CD4-positive, alpha-beta T cell treated with Interleukin-6 for 4 hours (primary cell): ENCODE results near the gene ANKRD11.

ENCODE experiments used
- DNase-seq: peaks from one replicate; pipeline ENCODE4 v3.0.0-alpha.2; 2020; ENCODE audit warnings: mixed read lengths

Gene ANKRD11

DNA sequence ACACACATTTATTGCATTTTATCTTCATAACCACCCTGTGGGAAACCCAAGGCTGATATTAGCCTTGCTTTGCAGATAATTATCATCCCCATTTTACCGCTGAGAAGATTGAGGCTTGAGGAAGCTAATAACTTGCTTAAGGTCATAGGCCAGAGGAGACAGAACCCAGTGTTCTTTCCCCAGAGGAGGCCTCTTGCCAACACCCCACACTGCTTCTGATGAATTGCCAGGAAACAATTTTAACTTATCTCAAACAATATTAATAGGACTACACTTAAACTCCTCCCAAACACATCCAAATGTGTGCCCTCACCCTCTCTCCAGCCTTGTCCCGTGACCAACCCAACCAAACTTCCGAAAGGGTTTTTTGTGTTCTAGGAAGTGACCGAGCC lies 15.7 kb upstream of the ANKRD11 start:
- no peak for DNase-seq

DNA sequence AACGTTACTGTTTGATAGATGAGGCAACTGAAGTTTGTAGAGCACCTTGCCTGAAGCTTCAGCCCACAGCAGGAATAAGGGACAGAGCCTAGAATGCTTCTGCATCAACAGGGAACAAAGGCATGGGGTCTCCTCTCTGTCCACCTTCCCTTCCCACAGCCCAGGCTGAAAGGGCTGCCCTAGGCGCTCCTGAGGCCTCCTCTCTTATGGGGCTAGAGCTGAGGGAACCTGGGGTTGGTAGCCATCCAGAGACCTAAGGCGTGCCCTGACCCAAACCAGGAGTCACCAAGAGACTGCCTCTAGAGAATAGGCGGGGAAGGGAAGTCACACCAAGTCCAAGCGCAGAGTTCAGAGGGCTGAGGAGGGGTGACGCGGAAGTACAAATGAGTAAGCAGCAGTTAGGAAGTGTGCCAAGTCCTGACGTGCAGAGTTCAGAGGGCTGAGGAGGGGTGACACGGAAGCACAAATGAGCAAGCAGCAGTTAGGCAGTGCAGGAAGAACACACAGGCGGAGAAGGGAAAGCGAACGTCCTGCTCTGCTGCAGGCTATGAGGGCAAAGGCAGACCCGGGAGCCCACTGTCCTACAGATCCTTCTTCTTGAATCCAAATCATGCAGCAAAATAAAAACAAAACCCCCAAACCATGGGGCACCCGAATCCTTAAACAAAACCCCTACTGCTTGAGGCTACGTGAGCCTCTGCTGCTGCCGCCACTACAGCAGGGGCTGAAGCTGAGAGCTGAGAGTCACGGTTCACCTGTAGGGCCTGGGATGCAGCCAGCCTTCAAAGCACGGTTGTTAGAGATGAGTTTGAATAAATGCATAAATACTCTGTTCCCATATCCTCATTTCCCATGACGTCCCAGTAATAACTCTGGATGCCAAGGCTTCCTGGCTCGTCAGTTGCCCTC lies 15.1 kb upstream of the ANKRD11 start:
- peak; percentile 94 for DNase-seq

DNA sequence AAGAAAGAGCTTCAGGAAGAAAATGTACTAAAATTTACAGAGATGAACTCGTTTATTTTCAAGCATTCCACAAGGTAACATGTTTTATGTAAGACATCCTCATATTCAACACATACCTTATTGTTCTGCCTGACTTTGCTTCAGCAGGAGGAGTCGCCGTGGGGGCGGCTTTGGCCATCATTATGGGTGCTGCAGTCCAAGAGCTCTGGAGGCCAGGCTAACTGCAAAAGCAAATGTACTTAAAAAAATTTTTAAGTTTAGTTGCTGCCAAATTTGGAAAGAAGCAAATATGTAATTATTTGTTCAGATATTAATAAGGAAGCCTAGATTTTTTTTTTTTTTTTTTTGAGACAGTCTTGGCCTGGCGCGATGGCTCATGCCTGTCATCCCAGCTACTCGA lies 13.7 kb upstream of the ANKRD11 start:
- DNase-seq: no peak

DNA sequence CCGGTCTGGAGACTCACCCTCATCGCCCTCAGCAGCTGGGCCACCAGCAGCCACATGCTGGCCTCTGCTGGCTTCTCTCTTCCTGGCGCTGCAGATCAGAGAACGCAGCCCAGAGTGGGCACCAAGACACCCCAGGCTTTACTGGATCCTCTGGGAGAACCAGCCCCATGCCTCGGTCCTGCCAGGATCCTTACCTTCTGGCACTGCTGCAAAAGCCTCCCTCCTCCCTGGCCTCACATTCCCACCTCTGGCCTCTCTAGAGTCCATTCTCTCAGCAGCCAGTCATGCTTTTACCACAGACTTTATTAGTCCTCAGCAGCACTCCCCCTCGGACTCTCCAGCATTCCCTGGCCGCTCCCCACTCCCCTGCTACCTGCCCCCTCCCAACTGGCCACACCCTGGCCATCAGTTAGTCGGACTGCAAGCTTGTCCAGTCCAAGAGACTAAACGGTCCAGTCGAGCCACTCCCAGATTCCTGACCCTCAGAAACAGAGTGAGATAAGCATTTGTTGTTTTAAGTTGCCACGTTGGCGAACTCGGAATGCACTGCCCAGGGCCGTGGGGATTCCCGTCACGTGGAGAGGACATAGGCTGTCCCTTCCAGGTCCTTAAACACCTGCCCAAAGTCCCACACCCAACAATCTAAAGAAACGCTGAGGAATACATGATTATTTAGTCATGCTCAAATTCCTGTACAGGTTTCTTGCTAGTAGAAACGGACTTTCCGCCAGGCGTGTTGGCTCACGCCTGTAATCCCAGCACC lies 11.9 kb upstream of the ANKRD11 start:
- DNase-seq: no peak

DNA sequence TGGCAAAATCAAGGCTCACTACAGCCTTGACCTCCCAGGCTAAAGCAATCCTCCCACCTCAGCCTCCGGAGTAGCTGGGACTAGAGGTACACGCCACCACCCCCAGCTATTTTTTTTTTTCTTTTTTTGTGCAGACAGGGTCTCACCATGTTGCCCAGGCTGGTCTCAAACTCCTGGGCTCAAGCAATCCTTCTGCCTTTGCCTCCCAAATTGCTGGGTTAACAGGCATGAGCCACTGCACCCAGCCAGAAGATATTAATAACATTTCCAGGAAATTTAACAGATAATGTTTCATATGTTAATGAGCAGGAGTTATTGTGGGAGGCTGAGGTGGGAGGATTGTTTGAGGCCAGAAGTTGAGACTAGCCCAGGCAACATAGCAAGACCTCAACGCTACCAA lies 9.4 kb upstream of the ANKRD11 start:
- no peak for DNase-seq

DNA sequence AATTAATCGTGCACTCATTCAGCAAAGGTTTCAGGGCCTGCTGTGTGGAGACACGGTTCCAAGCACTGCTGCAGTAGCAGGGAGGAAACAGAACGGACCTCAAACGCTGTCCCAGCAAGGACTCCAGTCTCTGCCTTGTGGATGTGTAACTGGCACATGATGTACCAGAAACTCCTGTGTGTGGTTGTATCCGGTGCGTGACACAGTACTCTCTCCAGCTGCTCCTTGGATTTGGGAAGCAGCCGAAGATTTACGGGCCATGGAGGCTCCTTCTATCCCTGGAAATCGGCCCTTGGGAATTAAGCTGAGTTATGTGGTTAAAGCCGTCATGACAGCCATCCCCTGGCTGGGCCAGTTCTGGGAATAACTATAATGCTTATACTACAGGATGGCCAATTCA lies 8.5 kb upstream of the ANKRD11 start:
- DNase-seq: no peak

DNA sequence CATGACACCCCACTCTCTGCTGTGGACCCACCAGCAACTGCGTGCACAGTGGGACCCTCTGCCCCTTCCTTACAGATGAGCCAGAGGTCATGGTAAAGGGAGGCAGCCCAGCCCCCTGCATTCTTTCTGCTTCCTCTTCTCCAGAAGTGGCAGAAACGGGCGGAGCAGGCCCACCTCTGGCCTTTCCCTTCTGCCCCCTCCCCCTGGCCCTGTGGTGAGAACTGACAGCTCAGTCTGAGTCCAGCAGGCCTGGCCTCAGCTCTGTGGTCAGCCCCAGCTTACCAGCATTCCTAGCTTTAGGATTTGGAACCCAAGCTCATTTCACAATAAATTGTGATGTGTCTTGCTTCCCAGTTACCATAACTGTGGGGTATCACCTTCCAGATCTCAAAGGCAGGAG lies 4.8 kb upstream of the ANKRD11 start:
- DNase-seq: no peak

DNA sequence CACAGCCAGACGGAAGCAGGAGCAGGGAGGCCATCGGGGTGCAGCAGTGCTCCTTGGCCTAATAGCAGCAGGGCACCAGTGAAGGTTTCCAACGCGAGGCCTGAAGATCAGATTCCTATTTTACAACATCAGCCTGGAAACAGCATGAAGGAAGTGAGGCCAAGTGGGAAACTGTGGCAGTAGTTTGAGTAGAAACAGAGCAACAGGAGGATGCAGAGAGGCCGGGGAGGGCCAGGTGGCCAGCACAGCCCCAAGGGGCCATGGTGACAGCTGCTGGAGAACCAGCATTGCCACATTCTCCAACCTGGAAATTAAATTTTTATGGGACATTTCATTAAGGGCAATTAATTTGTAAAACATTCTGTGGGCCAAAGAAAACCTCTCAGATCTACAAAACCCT lies 3.4 kb upstream of the ANKRD11 start:
- no peak for DNase-seq

DNA sequence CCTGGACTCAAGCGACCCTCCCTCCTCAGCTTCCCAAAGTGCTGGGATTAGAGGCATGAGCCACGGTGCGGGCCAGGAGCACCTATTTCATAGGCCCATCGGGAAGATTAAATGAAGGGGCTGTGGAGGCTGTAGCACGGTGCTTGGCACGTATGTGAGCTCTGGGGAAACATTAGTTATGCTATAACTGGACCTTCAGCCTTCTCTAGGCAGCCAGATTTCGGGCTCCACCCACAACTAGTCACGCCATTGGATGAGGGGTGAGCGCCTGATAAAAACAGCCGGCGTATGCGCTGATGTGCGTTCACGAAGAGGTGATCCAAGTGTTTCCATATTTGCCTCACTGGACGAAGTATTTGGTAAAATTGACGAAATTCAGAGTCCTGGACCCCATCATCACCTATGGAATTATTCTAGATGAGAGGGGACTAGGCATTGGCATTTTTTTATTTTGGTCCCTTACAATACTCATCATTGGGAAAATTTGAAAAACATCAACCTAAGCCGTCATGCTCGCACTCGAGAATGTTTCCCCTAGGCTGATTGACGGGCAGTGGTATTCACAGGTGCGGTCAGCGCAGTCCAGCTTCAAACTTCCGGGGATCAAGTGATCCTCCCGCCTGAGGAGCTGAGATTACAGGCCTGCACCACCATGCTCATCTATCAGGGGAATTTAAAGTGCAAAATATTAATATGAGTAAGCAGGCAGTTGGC lies 1.8 kb upstream of the ANKRD11 start:
- DNase-seq: no peak

DNA sequence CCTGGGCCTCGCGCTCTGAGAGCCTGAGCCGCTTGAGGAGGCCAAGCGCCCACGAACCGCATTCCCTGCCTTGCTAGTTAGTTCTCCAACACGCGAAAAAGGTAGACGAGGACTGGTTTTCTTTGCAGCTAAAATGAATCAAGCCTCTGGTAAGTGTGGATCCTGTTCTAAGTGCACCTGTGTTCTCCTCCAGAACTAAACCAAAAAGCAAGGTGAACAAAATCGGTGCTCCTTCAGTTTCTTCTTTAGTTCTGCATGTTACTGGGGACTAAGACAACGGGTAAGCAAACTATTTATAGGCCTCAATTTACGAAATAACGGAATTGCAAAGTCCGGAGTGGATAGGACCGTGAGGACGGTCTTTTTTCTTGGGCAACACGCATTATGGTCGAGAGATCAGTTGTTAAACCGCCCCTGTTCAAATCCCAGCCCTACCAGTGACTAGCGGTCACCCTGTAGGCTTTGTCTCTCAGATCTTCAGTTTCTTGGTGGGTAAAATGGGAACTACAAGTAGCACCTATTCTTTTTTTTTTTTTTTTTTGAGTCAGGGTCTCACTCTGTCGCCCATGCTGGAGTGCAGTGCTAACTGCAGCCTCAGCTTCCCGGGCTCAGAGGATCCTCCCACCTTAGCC lies 993 bp upstream of the ANKRD11 start:
- DNase-seq: no peak

DNA sequence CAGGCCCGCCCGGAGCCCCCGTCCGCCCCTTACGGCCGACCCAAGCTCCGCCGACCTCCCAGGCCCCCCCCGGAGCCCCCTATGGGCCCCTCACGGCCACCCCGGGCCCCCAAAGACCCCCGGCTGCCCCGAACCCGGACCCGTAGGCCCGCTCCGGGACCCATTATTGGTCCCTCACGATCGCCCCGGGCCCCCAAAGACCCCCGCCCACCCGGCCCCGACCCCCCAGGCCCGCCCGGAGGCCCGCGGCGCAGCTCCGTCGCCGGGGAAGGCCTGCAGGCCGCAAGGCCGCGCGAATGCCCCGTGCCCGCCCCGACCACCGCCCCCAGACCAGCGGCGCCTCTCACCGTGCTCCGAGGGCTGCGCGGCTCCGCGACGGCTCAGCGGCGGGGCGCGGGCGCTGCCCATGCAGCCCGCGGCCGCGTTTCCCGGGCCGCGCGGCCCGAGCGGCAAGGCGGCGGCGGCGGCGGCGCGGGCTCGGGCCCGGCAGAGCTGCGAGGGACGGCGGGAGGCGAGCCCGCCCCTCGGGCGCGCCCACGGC lies 393 bp downstream of the ANKRD11 start:
- DNase-seq: no peak

DNA sequence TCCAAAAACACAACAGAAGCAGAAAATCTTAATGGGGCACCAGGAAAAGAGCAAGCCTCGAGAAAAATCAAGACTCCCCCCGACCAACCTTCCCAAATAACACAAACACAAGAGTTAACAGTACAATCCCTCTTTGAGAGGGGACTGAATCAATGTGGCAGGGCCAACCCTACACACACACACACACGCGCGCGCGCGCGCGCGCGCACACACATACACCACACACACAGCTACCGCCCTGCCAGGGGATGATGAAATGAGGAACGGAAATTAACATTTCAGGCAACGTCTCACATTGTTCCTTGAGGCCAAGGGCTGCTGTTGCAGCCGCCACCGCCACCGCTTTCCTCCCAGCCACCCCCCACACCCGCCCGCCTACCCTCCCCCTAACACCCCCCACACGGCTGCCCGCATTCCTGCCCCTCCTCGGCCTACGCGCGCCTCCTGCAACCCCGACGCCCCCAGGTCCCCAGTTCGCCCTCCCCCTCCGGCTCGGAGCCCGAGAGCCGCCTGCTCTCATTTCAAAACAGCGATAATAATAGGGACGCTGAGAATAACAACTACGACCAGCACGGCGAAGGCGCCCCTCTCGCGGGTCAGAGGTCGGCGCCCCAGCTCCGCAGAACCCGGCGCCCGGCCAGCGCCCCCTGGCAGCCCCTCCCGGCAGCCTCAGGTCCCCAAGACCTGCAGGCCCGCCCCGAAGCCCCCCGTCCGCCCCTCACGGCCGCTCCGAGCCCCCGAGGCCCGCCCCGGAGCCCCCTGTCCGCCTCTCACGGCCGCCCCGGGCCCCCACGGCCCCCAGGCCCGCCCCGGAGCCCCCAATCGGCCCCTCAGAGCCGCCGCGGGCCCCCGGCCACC lies 1.1 kb downstream of the ANKRD11 start:
- DNase-seq: peak; percentile 92

DNA sequence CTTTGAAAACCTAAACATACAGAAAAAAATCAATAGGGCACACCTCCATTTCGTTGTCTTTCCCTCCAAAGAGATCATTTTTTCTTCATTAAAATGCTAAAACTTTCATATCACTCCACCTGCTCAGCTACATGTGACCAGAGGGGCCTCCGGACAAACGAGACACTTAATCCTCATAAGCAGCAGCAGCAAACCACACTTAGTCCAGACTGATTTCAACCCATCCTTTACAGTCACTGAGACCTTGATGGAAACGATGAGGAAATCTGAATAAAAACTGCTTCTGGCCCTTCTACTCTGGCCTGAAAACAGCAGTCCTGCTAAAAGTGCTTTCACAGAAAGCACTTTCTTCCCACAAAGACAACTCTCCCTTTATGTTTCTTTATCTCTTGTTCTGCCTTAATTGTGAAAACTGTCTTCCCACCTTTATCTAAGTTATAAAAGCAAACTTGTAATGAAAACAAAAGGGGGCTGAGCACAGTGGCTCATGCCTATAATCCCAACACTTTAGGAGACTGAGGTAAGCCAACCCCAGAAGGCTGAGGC lies 4.6 kb downstream of the ANKRD11 start:
- DNase-seq: no peak

DNA sequence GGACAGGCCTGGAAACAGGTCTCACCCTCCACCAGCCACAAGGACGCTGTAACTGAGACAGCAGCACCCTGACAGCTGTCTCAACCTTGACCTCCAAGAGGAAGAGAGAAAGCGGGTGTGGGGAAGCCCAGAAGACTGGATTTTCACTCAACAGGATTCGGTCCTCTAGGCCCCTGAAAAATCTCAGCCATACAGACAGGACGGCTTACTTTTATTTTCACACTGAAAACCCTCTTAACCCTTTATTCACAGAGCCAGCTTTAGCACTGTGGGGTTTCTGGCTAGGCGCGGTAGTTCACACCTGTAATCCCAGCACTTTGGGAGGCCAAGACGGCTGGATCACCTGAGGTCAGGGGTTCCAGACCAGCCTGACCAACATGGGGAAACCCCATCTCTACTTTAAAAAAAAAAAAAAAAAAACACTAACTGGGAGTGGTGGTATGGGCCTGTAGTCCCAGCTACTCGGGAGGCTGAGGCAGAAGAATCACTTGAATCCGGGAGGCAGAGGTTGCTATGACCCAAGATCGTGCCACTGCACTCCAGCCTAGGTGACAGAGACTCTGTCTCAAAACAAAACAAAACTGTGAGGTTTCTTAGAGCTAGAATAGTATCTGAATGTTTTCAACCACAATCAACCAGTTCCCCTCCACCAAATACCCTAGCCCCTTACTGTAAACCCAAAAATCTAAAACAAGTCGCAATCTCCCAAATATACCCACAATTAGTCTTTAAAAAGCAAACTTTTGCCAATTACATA lies 5.3 kb downstream of the ANKRD11 start:
- peak; percentile 38 for DNase-seq

DNA sequence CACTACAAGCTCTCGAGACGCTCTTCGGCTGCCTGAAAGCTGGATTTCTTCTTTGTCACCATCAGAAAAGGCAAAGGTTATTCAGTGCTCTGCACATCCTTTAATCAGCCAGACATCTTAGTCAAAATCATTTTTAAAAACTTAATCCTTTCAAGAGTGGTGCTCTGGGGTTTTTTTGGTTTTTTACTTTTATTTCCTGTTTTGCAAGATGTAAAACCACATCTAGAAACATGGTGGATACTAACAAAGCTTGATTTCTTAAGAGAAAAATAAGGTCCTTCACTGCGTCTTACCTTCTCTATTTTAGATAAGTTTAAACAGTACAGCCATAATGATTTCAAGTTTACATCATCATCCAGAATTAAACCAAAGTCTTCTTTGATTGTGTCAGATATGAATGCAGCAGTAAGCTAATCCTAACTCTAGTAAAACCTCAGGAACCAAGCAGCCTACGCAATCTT lies 6.3 kb downstream of the ANKRD11 start:
- DNase-seq: peak; percentile 44

DNA sequence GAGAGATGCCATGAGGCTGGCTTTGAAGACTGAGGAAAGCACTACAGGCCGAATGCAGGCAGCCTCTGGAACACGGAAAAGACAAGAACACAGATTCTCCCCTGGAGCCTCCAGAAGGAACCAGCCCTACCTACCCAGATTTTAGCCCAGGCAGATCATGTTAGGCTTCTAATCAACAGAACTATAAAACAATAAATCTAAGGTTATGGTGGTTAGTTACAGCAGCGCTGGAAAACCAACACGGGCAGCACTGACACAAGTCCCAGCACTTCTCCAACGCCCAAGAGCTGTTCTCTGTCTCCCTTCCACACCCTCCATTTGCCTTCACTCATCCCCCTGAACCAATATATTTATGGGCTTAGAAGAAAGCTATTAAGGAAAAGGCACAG lies 7.5 kb downstream of the ANKRD11 start:
- DNase-seq: no peak

DNA sequence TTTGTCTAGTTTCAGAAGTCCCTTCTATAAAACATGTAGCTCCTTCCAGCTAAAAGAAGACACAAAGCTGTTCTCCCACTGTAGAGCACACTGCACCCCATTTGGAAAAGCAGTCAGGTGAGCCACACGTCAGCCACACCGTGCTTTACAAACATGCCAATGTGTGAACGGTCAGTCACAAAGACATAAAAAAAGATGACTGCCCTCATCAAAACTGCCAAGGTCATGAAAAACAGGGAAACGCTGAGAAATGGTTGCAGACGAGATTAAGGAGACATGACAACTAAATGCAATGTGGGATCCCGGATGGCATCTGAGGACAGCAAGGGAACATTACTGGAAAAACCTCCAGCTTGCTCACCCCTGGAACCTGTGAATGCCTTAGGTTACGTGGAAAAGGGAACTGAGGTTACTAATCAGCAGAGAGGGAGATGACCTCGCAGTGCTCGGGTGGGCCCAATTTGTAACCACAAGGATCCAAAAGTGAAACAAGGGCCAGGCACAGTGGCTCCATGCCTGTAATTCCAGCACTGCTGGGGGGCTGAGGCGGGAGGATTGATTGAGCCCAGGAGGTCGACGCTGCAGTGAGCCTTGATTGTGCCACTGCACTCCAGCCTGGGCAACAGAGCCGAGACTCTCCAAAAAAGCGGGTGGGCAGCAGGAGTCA lies 8.1 kb downstream of the ANKRD11 start:
- no peak for DNase-seq

DNA sequence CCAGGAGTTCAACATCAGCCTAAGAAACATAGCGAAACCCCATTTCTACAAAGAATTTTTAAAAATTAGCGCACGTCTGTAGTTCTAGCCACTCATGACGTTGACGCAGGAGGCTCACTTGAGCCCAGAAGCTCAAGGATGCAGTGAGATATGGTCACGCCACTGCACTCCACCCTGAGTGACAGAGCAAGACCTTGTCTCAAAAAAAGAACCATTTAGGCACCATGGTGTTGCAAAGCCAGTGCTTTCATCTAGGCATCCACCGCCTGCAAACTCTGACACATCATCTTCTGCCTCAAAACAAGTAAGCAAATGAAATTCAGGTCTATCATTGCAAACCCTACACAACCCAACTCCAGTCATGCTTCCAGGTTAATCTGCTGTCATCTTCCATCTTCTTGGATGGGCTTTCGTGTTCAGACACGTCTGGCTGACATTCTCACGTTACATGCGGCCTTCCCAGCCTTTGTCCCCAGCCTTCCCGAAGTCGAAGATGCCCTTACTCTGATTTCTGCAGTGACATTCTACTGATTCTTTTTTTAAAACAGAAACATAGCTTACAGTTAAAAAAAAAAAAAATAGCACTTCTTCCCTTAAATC lies 8.9 kb downstream of the ANKRD11 start:
- DNase-seq: peak; percentile 20

DNA sequence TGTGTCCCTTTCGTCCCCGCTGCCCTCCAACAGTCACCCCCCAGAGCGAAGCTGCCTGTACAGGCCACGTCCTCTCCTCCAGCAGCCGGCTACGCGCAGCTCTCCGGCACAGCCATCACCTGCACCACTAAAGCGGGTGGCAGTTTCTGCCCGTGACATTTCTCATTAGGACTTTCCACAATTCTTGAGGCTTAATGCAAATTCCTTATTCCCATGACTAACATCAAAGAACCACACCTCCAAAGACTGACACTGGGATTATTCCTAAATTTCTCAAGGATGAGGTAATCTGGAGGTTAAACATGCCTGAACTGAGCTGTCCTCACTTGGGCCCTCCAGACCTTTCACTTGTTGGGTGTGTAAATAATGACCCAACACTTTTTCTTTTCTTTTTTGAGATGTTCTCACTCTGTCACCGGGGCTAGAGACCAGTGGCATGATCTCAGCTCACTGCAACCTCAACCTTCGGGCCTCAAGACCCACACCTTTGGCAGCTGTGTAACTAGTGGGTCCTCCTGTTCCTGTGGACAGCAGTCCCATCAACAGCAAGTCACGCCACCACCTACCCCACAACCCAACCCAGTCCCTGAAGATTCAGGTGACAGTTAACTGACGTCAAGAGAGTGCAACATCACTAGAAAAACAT lies 11.7 kb downstream of the ANKRD11 start:
- DNase-seq: peak; percentile 28
